Activated T-cell treated with anti-CD3 and anti-CD28 coated beads, Interleukin-2, amount 50 U/mL, for 24 hours (primary cell): ENCODE measurements around the gene KRTAP4-16.
"Not testable (repeated sequence)": the region's sequence is repeated elsewhere in the genome, so short reads cannot be mapped to it uniquely, and the experiment has no call there.

Source experiments
- DNase-seq: peaks from one replicate; pipeline ENCODE4 v3.0.0-alpha.2; 2020
- H3K27ac Mint-ChIP-seq: 2 replicates; pipeline ENCODE4 v1.8.0; 2020; ENCODE audit warnings: mild to moderate bottlenecking, mixed read lengths
- H3K27me3 Mint-ChIP-seq: 2 replicates; pipeline ENCODE4 v1.8.0; 2020; ENCODE audit warnings: mixed read lengths
- H3K36me3 Mint-ChIP-seq: 2 replicates; pipeline ENCODE4 v1.8.0; 2020; ENCODE audit warnings: low read depth, mixed read lengths
- H3K4me1 Mint-ChIP-seq: 2 replicates; pipeline ENCODE4 v1.8.0; 2020; ENCODE audit warnings: low read depth, mixed read lengths
- H3K4me3 Mint-ChIP-seq: 2 replicates; pipeline ENCODE4 v1.8.0; 2020; ENCODE audit warnings: mild to moderate bottlenecking, moderate library complexity, mixed read lengths
- H3K9me3 Mint-ChIP-seq: 2 replicates; pipeline ENCODE4 v1.8.0; 2020; ENCODE audit warnings: mixed read lengths

Gene KRTAP4-16

GRCh38 chr17:41105347-41105746 lies 3.3 kb upstream of the KRTAP4-16 start, which contains the start of gene KRTAP4-9:
TSS of gene KRTAP4-9 (plus strand) at chr17:41105389. CDS start at chr17:41105389, 0 bp downstream.
- H3K27ac Mint-ChIP-seq, DNase-seq, H3K4me3 Mint-ChIP-seq, H3K36me3 Mint-ChIP-seq, H3K9me3 Mint-ChIP-seq, H3K4me1 Mint-ChIP-seq: not testable (repeated sequence)
- H3K27me3 Mint-ChIP-seq, result peaks cover 26% of the 10 kb centered on the region

DNA sequence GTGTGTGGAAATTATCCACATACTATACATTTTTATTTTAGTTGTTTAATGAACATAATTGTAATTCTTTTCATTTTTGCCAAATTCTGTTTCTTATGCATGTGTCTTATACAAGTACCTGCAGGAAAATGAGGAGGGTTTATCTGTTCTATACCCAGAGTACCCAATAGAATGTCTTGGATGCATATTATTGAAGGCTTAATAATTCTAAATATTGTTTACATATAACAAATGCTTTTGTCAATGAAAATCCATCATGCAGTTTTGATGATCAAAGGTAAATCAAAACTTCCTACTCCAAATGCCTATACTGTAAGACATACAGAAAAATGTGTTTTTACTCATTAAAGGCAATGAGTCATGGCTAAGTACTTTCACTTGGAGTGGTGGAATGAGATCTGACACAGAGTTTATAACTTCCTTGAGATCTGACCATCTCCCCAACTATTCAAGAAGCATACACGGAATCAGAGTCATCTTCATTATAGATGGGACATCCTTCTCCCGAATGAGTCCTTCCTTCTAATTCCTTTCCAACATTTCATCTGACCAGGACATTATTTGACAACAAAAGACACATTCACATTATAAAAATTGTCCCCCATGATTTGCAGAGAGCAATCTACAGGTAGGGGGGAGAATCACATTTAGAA lies 2.5 kb upstream of the KRTAP4-16 start:
- H3K36me3 Mint-ChIP-seq, H3K9me3 Mint-ChIP-seq, H3K4me3 Mint-ChIP-seq, DNase-seq, H3K27ac Mint-ChIP-seq, H3K4me1 Mint-ChIP-seq: not testable (repeated sequence)
- peaks cover 31% of the 10 kb centered on the region for H3K27me3 Mint-ChIP-seq

- no peak overlapping the region for H3K4me3 Mint-ChIP-seq
- H3K27me3 Mint-ChIP-seq, result peaks cover 31% of the 10 kb centered on the region
- no peaks in the 10 kb centered on the region for H3K36me3 Mint-ChIP-seq
- peaks cover 5% of the 10 kb centered on the region for H3K4me1 Mint-ChIP-seq
- no peak overlapping the region for H3K27ac Mint-ChIP-seq
- DNase-seq, result no peak
- H3K9me3 Mint-ChIP-seq, result no peaks in the 10 kb centered on the region
Observed at GRCh38 chr17:41103896-41104295, 1.9 kb upstream of the KRTAP4-16 start.

DNA sequence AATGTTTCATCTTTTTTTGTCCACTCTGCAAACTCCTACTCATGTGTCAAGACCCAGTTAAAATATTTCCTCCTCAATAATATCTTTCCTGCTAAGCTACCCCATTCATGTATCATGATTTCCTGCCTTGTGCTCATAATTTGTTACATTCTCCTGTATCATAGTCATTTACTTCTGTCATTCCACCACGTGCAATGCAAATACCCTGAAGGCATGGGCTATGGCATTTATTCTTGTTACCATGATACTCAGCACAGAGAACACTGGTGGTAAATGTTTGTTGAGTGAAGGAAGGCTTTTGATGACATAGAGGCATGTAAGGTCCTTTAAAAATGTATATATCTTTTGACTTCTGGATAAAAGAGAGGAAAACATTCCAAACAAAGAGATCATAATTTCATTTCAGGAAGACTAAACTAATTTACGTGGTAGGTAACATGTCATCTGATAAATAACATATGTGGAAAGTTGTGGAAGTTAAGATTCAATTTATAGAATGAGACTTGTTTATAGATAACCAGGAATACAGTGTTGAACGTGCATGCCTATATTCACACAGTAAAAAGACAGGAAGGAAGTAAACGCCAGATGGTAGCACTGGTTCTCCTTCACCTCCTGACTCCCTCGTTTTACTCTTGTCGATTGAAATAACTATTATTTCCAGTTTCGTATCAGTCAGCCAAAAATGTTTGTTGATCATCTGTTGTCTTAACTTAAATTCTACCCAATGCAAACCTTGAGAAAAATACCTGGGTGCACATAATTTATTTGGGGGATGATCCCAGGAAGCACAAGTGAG lies 2.1 kb downstream of the KRTAP4-16 start:
- H3K36me3 Mint-ChIP-seq, H3K4me1 Mint-ChIP-seq, H3K27ac Mint-ChIP-seq, H3K9me3 Mint-ChIP-seq, DNase-seq, H3K4me3 Mint-ChIP-seq: not testable (repeated sequence)
- peaks cover 22% of the 10 kb centered on the region for H3K27me3 Mint-ChIP-seq

GRCh38 chr17:41098481-41098880 lies 3.5 kb downstream of the KRTAP4-16 start:
- Mint-ChIP-seq H3K4me1 (peaks cover 5% of the 10 kb centered on the region), H3K4me3 (no peak overlapping the region), H3K9me3 (no peaks in the 10 kb centered on the region), H3K36me3 (no peaks in the 10 kb centered on the region), H3K27ac (no peak overlapping the region), H3K27me3 (peaks cover 27% of the 10 kb centered on the region)
- DNase-seq, result no peak

DNA sequence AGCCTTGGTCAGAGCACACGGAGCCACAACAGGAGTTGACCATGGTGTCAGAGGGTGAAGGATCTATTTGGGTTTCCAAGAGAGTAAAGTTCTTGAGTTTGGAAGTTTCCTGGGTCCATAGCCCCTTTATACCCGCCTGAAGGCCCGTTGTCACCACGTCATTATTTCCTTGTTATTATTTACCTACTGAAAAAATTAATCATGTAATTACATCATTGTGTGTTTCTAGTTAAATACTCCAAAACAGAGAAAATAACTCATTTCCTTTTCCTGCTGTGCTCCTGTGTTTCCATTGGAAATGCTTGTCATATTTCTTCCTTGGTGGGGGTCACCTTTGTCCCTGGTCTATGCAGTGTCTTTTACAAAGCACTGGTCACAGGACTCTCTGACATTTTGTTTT lies 4.0 kb downstream of the KRTAP4-16 start, which contains the start of gene KRTAP4-8:
TSS of gene KRTAP4-8 (minus strand) at position 101 of the 400 bp plus-strand sequence. CDS start at position 43, 58 bp downstream.
- Mint-ChIP-seq H3K36me3 (no peaks in the 10 kb centered on the region), H3K27me3 (peaks cover 27% of the 10 kb centered on the region), H3K4me1 (peaks cover 5% of the 10 kb centered on the region), H3K4me3 (no peak within 1 kb of the TSS), H3K9me3 (no peaks in the 10 kb centered on the region), H3K27ac (no peak within 1 kb of the TSS)
- no peak for DNase-seq

GRCh38 chr17:41096055-41096454 lies 6.0 kb downstream of the KRTAP4-16 start:
- no peak overlapping the region for H3K27ac Mint-ChIP-seq
- DNase-seq, result no peak
- H3K9me3 Mint-ChIP-seq, result no peaks in the 10 kb centered on the region
- no peak overlapping the region for H3K4me3 Mint-ChIP-seq
- H3K36me3 Mint-ChIP-seq, result no peaks in the 10 kb centered on the region
- H3K4me1 Mint-ChIP-seq, result peaks cover 5% of the 10 kb centered on the region
- H3K27me3 Mint-ChIP-seq, result peaks cover 23% of the 10 kb centered on the region

GRCh38 chr17:41088760-41089352 lies 13.2 kb downstream of the KRTAP4-16 start:
- H3K9me3 Mint-ChIP-seq, H3K36me3 Mint-ChIP-seq, DNase-seq, H3K4me3 Mint-ChIP-seq, H3K4me1 Mint-ChIP-seq, H3K27ac Mint-ChIP-seq: not testable (repeated sequence)
- H3K27me3 Mint-ChIP-seq, result peaks cover 24% of the 10 kb centered on the region

DNA sequence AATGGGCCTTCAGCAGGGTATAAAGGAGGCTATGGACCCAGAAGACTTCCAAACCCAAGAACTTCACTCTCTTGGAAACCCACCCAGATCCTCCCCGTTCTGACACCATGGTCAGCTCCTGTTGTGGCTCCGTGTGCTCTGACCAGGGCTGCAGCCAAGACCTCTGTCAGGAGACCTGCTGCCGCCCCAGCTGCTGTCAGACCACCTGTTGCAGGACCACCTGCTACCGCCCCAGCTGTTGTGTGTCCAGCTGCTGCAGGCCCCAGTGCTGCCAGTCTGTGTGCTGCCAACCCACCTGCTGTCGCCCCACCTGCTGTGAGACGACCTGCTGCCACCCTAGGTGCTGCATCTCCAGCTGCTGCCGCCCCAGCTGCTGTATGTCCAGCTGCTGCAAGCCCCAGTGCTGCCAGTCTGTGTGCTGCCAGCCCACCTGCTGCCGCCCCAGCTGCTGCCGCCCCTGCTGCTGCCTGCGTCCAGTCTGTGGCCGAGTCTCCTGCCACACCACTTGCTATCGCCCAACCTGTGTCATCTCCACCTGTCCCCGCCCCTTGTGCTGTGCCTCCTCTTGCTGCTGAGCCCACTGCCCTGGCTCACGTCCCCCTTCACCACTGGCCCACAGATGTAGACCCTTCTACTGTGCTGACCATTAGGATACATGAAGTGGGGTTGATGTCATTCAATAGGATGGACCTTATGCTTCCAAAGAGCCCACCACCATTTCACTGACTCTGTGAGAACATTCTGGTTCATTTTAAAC lies 17.7 kb downstream of the KRTAP4-16 start, which contains the start of gene KRTAP4-7:
TSS of gene KRTAP4-7 (plus strand) at position 51 of the 757 bp plus-strand sequence. CDS start at position 108, 57 bp downstream.
- not testable (repeated sequence) for H3K4me3 Mint-ChIP-seq, H3K4me1 Mint-ChIP-seq, DNase-seq, H3K36me3 Mint-ChIP-seq, H3K9me3 Mint-ChIP-seq, H3K27ac Mint-ChIP-seq
- peaks cover 24% of the 10 kb centered on the region for H3K27me3 Mint-ChIP-seq

DNA sequence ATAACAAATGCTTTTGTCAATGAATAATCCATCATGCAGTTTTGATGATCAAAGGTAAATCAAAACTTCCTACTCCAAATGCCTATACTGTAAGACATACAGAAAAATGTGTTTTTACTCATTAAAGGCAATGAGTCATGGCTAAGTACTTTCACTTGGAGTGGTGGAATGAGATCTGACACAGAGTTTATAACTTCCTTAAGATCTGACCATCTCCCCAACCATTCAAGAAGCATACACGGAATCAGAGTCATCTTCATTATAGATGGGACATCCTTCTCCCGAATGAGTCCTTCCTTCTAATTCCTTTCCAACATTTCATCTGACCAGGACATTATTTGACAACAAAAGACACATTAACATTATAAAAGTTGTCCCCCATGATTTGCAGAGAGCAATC lies 18.6 kb downstream of the KRTAP4-16 start:
- peaks cover 22% of the 10 kb centered on the region for H3K27me3 Mint-ChIP-seq
- H3K4me3 Mint-ChIP-seq, result not testable (repeated sequence)

GRCh38 chr17:41082626-41083025 lies 19.4 kb downstream of the KRTAP4-16 start:
- no peaks in the 10 kb centered on the region for H3K9me3 Mint-ChIP-seq
- DNase-seq, result no peak
- no peak overlapping the region for H3K4me3 Mint-ChIP-seq
- no peaks in the 10 kb centered on the region for H3K4me1 Mint-ChIP-seq
- no peaks in the 10 kb centered on the region for H3K36me3 Mint-ChIP-seq
- H3K27ac Mint-ChIP-seq, result no peak overlapping the region
- peaks cover 22% of the 10 kb centered on the region for H3K27me3 Mint-ChIP-seq

More for the DNA sequence above, 18.6 kb downstream of the KRTAP4-16 start:
- H3K27ac Mint-ChIP-seq, H3K4me1 Mint-ChIP-seq, H3K9me3 Mint-ChIP-seq, DNase-seq, H3K36me3 Mint-ChIP-seq: not testable (repeated sequence)

DNA sequence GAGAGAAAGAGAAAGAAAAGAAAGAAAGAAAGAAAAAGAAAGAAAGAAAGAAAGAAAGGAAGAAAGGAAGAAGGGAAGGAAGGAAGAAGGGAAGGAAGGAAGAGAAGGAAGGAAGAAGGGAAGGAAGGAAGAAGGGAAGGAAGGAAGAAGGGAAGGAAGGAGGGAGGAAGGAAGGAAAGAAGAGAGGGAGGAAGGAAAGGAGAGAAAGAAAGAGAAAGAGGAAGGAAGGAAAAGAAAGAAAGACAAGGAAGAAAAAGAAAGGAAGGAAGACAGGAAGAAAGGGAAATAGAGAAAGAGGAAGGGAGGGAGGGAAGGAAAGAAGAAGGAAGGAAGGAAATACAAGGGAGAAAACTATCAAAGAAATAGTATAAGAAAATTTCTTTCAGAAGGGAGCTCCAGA lies 25.2 kb downstream of the KRTAP4-16 start:
- no peaks in the 10 kb centered on the region for H3K9me3 Mint-ChIP-seq
- no peaks in the 10 kb centered on the region for H3K4me1 Mint-ChIP-seq
- no peak overlapping the region for H3K27ac Mint-ChIP-seq
- peaks cover 32% of the 10 kb centered on the region for H3K27me3 Mint-ChIP-seq
- no peak for DNase-seq
- H3K36me3 Mint-ChIP-seq, result no peaks in the 10 kb centered on the region
- H3K4me3 Mint-ChIP-seq, result no peak overlapping the region

GRCh38 chr17:41073676-41074075 lies 28.3 kb downstream of the KRTAP4-16 start:
- Mint-ChIP-seq H3K4me3 (no peak overlapping the region), H3K27ac (no peak overlapping the region), H3K27me3 (peaks cover 25% of the 10 kb centered on the region), H3K4me1 (no peaks in the 10 kb centered on the region), H3K36me3 (no peaks in the 10 kb centered on the region), H3K9me3 (no peaks in the 10 kb centered on the region)
- no peak for DNase-seq

- Mint-ChIP-seq H3K9me3 (no peaks in the 10 kb centered on the region), H3K27ac (no peak overlapping the region), H3K27me3 (peaks cover 15% of the 10 kb centered on the region), H3K4me3 (no peak overlapping the region), H3K4me1 (no peaks in the 10 kb centered on the region), H3K36me3 (no peaks in the 10 kb centered on the region)
- DNase-seq, result no peak
Observed at GRCh38 chr17:41071606-41072360, 30.2 kb downstream of the KRTAP4-16 start.
